GM20000 (cell line): ENCODE results near the gene PKP3.

Experiments used
- DNase-seq: peaks from one replicate; pipeline ENCODE4 v3.0.0; 2012; ENCODE audit warnings: low spot score
- CTCF ChIP-seq: IDR thresholded peaks from 2 replicates; pipeline ENCODE4 v1.5.1; 2012; ENCODE audit warnings: mild to moderate bottlenecking, control low read depth; ENCODE audit errors: extremely low read depth, missing control alignments

PKP3 gene

GRCh38 chr11:392102-392777 lies 1.8 kb upstream of the PKP3 start:
- DNase-seq: no peak
- TF ChIP-seq CTCF: no peak

- no peak for DNase-seq
- no peak for TF ChIP-seq CTCF
Observed at GRCh38 chr11:393219-394033, 583 bp upstream of the PKP3 start.

- DNase-seq: no peak
Observed at GRCh38 chr11:394858-395655, 1.0 kb downstream of the PKP3 start.

GRCh38 chr11:395866-396265 lies 1.9 kb downstream of the PKP3 start:
- TF ChIP-seq CTCF: no peak

More at GRCh38 chr11:394858-395655, 1.0 kb downstream of the PKP3 start:
- TF ChIP-seq CTCF: no peak

GRCh38 chr11:396511-396947 lies 2.5 kb downstream of the PKP3 start:
- DNase-seq: peak; percentile 71
- TF ChIP-seq CTCF: no peak

More at GRCh38 chr11:395866-396265, 1.9 kb downstream of the PKP3 start:
- no peak for DNase-seq

GRCh38 chr11:396948-397548 lies 3.0 kb downstream of the PKP3 start:
- TF ChIP-seq CTCF: peak; percentile 78
- DNase-seq: peak; percentile 98
